GM12892 (cell line): Measurements from ENCODE around the gene CCDC40.

Source experiments
- DNase-seq: peaks from one replicate; pipeline ENCODE4 v3.0.0; 2011; ENCODE audit not compliant: insufficient read length
- FAIRE-seq: peaks from 2 replicates; lab custom pipeline; 2011; peaks lifted over from hg19 to GRCh38; lab: Jason Lieb, UNC
- POLR2A ChIP-seq: IDR thresholded peaks from 2 replicates; pipeline ENCODE4 v1.6.1; 2011; ENCODE audit warnings: low read depth, low read length, control low read depth
- POLR2AphosphoS5 ChIP-seq: IDR thresholded peaks from 2 replicates; pipeline ENCODE4 v1.6.1; 2011; ENCODE audit warnings: low read depth, low read length, control low read depth
- TAF1 ChIP-seq: IDR thresholded peaks from 2 replicates; pipeline ENCODE4 v1.6.1; 2011; ENCODE audit warnings: low read depth, mild to moderate bottlenecking, control low read depth, low read length, borderline replicate concordance

Gene CCDC40

DNA sequence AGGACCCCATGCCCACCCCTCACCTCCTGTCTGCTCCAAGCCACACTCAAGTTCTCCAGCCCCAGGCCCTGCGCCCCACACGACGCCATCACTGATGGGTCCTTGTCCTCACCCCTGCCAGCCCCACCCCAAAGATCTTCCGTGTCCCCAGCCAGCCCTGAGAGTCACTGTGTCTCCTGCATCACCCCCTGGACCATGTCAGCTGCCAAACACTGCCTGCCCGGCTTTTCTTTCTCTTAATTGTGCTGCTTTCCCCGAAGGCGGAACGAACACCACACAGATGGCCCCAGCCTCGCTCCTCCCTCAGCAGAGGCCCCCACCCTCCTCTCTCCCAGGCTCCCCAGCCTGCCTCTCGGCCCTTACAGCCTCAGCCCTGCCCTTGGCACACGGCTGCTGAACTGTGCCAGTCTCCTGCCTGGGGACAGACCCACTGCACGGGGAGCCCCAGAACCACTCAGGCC, 60.1 kb downstream of the CCDC40 start:
- no peak for TF ChIP-seq TAF1
- no peak for TF ChIP-seq POLR2AphosphoS5
- no peak for TF ChIP-seq POLR2A
- FAIRE-seq: no peak
- DNase-seq: no peak

DNA sequence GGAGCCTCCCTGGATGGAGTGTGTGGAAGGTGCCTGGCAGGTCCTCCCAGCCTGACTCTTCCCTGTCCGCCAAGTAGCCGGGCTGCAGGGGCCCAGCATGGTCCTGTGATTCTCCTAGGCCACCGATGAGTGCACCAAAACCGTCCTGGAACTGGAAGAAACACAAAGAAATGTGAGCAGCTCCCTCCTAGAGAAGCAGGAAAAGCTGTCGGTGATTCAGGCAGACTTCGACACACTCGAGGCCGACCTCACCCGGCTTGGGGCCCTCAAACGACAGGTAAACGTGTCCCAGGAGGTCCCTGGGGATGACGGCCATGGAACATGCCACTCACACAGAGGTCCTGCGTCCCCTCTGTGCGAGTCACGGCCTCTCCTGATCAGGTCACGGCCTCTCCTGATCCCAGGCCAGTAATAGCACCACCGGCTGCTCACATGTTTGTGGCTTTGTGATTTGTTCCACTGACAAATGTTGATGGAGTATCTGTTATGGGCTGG, 60.7 kb downstream of the CCDC40 start:
- TF ChIP-seq TAF1: no peak
- no peak for TF ChIP-seq POLR2A
- TF ChIP-seq POLR2AphosphoS5: no peak
- DNase-seq: no peak

DNA sequence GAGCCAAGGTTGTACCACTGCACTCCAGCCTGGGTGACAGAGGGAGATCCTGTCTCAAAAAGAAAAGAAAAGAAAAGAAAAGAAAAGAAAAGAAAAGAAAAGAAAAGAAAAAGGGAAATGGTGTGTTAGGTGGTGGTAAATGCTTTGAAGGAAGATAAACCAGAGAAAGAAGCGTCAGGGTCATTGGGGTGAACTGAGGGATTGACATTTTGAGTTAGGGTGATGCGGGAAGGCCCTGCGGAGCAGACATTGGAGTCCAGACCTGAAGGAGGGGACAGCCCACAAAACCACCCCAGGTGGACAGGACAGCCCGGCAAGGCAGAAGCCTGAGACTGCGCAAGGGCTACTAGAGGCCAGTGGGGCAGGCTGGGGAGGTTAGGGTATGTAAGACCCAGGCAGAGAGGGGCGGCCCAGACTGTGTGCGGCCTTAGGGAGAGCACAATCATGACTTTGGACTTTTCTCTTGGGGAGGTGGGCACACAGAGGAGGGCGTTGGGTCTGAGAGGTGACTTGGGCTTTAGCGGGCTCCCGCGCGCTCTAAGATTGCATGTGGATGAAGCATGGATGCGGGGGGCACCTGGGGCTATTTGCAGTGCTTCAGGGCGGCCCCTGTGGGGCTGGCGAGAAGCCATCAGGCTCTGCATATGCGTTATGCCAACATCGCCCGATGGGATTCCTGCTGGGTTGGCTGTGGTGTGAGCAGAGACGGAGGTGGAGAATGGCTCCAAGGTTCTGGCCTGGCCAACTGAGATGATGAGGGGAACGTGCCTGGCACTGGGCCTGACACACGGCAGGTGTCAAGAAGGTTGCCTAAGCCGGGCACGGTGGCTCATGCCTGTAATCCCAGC, 61.6 kb downstream of the CCDC40 start:
- FAIRE-seq (no peak), DNase-seq (no peak)
- TF ChIP-seq POLR2AphosphoS5: no peak
- TF ChIP-seq POLR2A: no peak
- TF ChIP-seq TAF1: no peak

More for the DNA sequence above, 60.7 kb downstream of the CCDC40 start:
- FAIRE-seq: no peak

DNA sequence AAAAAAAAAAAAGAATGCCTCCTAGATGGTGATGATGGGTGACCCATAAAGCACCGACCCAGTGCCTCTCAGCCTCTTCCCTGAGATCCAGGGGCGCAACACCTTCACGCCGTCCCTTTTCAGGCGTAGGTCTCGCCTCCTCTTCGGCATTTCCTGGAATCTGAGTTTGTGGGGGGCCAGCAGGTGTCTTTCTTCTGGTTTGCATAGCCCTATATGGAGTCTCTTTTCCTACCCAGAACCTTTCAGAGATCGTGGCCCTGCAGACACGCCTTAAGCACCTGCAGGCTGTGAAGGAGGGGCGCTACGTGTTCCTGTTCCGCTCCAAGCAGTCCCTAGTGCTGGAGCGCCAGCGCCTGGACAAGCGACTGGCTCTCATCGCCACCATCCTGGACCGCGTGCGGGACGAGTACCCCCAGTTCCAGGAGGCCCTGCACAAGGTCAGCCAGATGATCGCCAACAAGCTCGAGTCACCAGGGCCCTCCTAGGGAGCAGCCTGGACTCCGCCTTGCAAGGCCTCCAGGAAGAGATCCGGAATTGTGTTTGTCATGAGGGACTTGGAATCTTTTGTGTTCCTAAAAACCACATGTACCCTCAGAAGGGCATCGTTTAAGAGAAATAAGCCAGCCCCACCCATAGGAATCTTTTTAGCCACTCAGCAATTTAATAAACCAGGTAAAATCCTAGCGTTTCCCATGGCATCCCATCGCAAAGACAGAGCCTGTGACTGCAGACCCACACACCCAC, 63.0 kb downstream of the CCDC40 start:
- FAIRE-seq: no peak
- DNase-seq: no peak

DNA sequence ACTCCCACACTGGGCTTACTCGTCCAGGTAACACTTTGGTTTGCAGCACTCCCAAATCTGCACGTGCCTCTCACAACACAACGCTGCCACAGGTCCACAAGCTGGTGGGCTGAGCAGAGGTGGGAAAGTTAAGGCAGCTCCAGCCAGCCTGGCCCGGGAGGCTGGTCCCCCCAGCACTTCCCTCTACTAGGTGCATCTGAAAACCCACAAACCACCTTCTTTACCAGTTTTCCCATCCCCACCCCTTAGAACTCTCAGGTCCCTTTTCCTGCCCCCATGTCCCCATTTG, 63.5 kb downstream of the CCDC40 start:
- DNase-seq: no peak
- TF ChIP-seq POLR2A (no peak), TAF1 (no peak), POLR2AphosphoS5 (no peak)
- FAIRE-seq: no peak

More for the DNA sequence above, 63.0 kb downstream of the CCDC40 start:
- TF ChIP-seq POLR2AphosphoS5 (no peak), TAF1 (no peak), POLR2A (no peak)

DNA sequence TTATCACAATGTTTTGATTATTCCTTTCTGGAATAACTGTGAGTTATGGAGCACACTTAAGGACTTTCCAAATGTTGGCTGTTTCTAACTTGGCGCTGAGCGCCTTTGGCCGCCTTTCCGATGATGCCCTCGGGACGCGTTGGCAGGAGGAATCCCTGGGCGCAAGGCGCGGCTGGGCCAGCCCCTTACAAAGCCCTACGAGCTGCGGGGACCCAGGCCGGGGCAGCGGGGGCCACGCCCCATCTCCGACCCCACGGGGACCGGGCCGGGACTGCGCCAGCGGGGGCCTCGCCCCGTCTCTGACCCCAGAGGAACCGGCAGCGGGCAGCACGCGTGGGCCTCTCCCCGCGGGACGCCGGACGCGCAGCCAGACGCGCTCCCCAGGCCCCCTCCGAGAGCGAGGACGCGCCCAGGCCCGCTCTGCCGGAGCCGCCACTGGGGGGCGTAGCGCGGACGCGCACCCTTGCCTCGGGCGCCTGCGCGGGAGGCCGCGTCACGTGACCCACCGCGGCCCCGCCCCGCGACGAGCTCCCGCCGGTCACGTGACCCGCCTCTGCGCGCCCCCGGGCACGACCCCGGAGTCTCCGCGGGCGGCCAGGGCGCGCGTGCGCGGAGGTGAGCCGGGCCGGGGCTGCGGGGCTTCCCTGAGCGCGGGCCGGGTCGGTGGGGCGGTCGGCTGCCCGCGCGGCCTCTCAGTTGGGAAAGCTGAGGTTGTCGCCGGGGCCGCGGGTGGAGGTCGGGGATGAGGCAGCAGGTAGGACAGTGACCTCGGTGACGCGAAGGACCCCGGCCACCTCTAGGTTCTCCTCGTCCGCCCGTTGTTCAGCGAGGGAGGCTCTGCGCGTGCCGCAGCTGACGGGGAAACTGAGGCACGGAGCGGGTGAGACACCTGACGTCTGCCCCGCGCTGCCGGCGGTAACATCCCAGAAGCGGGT, 64.8 kb downstream of the CCDC40 start, which contains the start of gene GAA:
TSS of gene GAA (plus strand) at position 571 of the 935 bp plus-strand sequence. CDS start 3,006 bp downstream, outside the sequence.
- peak; percentile 95 for FAIRE-seq
- TF ChIP-seq POLR2AphosphoS5 (no peak), POLR2A (peak; percentile 31; the same call in 1 of the 2 replicates)
- DNase-seq: peak; percentile 99

DNA sequence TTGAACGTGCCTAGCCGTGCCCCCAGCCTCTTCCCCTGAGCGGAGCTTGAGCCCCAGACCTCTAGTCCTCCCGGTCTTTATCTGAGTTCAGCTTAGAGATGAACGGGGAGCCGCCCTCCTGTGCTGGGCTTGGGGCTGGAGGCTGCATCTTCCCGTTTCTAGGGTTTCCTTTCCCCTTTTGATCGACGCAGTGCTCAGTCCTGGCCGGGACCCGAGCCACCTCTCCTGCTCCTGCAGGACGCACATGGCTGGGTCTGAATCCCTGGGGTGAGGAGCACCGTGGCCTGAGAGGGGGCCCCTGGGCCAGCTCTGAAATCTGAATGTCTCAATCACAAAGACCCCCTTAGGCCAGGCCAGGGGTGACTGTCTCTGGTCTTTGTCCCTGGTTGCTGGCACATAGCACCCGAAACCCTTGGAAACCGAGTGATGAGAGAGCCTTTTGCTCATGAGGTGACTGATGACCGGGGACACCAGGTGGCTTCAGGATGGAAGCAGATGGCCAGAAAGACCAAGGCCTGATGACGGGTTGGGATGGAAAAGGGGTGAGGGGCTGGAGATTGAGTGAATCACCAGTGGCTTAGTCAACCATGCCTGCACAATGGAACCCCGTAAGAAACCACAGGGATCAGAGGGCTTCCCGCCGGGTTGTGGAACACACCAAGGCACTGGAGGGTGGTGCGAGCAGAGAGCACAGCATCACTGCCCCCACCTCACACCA, 65.7 kb downstream of the CCDC40 start:
- TF ChIP-seq TAF1 (no peak), POLR2AphosphoS5 (no peak), POLR2A (no peak)
- DNase-seq (no peak), FAIRE-seq (peak; percentile 51)

DNA sequence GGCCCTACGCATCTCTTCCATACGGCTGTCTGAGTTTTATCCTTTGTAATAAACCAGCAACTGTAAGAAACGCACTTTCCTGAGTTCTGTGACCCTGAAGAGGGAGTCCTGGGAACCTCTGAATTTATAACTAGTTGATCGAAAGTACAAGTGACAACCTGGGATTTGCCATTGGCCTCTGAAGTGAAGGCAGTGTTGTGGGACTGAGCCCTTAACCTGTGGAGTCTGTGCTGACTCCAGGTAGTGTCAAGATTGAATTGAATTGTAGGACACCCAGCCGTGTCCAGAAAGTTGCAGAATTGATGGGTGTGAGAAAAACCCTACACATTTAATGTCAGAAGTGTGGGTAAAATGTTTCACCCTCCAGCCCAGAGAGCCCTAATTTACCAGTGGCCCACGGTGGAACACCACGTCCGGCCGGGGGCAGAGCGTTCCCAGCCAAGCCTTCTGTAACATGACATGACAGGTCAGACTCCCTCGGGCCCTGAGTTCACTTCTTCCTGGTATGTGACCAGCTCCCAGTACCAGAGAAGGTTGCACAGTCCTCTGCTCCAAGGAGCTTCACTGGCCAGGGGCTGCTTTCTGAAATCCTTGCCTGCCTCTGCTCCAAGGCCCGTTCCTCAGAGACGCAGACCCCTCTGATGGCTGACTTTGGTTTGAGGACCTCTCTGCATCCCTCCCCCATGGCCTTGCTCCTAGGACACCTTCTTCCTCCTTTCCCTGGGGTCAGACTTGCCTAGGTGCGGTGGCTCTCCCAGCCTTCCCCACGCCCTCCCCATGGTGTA, 66.4 kb downstream of the CCDC40 start:
- FAIRE-seq (no peak), DNase-seq (no peak)
- TF ChIP-seq TAF1: no peak

DNA sequence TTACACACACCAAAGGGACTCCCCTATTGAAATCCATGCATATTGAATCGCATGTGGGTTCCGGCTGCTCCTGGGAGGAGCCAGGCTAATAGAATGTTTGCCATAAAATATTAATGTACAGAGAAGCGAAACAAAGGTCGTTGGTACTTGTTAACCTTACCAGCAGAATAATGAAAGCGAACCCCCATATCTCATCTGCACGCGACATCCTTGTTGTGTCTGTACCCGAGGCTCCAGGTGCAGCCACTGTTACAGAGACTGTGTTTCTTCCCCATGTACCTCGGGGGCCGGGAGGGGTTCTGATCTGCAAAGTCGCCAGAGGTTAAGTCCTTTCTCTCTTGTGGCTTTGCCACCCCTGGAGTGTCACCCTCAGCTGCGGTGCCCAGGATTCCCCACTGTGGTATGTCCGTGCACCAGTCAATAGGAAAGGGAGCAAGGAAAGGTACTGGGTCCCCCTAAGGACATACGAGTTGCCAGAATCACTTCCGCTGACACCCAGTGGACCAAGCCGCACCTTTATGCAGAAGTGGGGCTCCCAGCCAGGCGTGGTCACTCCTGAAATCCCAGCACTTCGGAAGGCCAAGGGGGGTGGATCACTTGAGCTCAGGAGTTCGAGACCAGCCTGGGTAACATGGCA, 67.1 kb downstream of the CCDC40 start:
- no peak for FAIRE-seq

More for the DNA sequence above, 67.1 kb downstream of the CCDC40 start:
- DNase-seq: no peak
- TF ChIP-seq POLR2A (no peak), POLR2AphosphoS5 (no peak), TAF1 (no peak)
